Immature natural killer cell (primary cell): Measurements from ENCODE around the gene CSMD2. TPM values are rescaled to one million over a fixed set of nuclear protein-coding genes. Genes with fewer than 3 reads are reported as not detected.

Source experiments
- DNase-seq, 3 donors: peaks; one replicate each; pipeline ENCODE4 v3.0.0; 2022; ENCODE audit warnings: mixed read lengths in 1 of 3
- H3K27ac Mint-ChIP-seq, 6 donors: one replicate each; pipeline ENCODE4 v1.8.0; 2020; ENCODE audit warnings: mixed read lengths in 6 of 6, mild to moderate bottlenecking in 5 of 6, inconsistent platforms in 4 of 6, moderate library complexity in 3 of 6
- H3K27me3 Mint-ChIP-seq, 3 donors: one replicate each; pipeline ENCODE4 v1.8.0; 2020 to 2021; ENCODE audit warnings: low read depth in 3 of 3, mild to moderate bottlenecking in 3 of 3, mixed read lengths in 3 of 3, moderate library complexity in 3 of 3, inconsistent platforms in 1 of 3
- H3K36me3 Mint-ChIP-seq, 3 donors: one replicate each; pipeline ENCODE4 v1.8.0; 2020; ENCODE audit warnings: mixed read lengths in 3 of 3, inconsistent platforms in 2 of 3, mild to moderate bottlenecking in 2 of 3
- H3K4me1 Mint-ChIP-seq, 2 donors: one replicate each; pipeline ENCODE4 v1.8.0; 2020; ENCODE audit warnings: inconsistent platforms in 2 of 2, mild to moderate bottlenecking in 2 of 2, mixed read lengths in 2 of 2, moderate library complexity in 1 of 2
- H3K4me3 Mint-ChIP-seq, 5 donors: one replicate each; pipeline ENCODE4 v1.8.0; 2020; ENCODE audit warnings: mild to moderate bottlenecking in 5 of 5, mixed read lengths in 5 of 5, inconsistent platforms in 3 of 5, moderate library complexity in 3 of 5
- H3K9me3 Mint-ChIP-seq, 6 donors: one replicate each; pipeline ENCODE4 v1.8.0; 2020; ENCODE audit warnings: mild to moderate bottlenecking in 6 of 6, mixed read lengths in 6 of 6, inconsistent platforms in 4 of 6, moderate library complexity in 3 of 6
- polyA plus RNA-seq, 3 donors: library from polyadenylated mRNA; unstranded; fragments of 300-500 nt; fragmentation: Illumina TruSeq; gene quantifications; one replicate each; pipeline ENCODE4 v1.2.3, GENCODE V29; 2021

Gene CSMD2
- polyA plus RNA-seq, 3 donors from 2014 or later = not detected

GRCh38 chr1:33692206-33693188, 472.5 kb downstream of the CSMD2 start:
- H3K4me1 Mint-ChIP-seq = no peaks in the 10 kb centered on the region
- no peak overlapping the region for H3K4me3 Mint-ChIP-seq
- no peaks in the 10 kb centered on the region for H3K36me3 Mint-ChIP-seq
- no peak overlapping the region for H3K27ac Mint-ChIP-seq
- H3K27me3 Mint-ChIP-seq = peaks cover 0 to 5% (median 5%) of the 10 kb centered on the region in 3 donors
- DNase-seq = no peak
- H3K9me3 Mint-ChIP-seq = peaks cover 0 to 2% (median 0%) of the 10 kb centered on the region in 6 donors

GRCh38 chr1:33687000-33687399, 478.0 kb downstream of the CSMD2 start:
- no peak overlapping the region for H3K4me3 Mint-ChIP-seq
- H3K27me3 Mint-ChIP-seq = peaks cover 2 to 9% (median 4%) of the 10 kb centered on the region in 3 donors
- H3K27ac Mint-ChIP-seq = no peak overlapping the region
- no peaks in the 10 kb centered on the region for H3K9me3 Mint-ChIP-seq
- H3K4me1 Mint-ChIP-seq = no peaks in the 10 kb centered on the region
- DNase-seq = no peak
- no peaks in the 10 kb centered on the region for H3K36me3 Mint-ChIP-seq

DNA sequence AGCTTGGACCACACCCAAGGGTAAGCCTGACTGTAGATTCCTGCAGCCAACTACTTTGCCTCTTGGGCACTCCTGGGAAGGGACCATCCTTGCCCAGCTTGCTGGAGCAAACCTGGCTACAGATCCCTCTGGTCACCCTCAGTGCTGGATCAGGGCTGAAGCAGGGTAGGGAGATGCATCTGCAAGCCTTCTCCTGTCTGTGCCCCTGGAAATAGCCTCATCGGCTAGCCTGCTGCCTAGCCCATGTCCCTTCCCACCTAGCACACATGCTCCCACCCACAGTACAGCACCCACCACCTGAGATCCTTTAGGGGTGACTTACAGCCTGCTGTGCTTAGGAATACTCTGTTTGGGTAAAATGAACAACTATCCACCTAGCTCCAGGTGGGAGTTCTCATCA, 478.5 kb downstream of the CSMD2 start:
- H3K36me3 Mint-ChIP-seq = no peaks in the 10 kb centered on the region
- H3K27ac Mint-ChIP-seq = no peak overlapping the region
- peaks cover 2 to 9% (median 4%) of the 10 kb centered on the region in 3 donors for H3K27me3 Mint-ChIP-seq
- DNase-seq = no peak
- H3K9me3 Mint-ChIP-seq = no peaks in the 10 kb centered on the region
- H3K4me3 Mint-ChIP-seq = no peak overlapping the region
- H3K4me1 Mint-ChIP-seq = no peaks in the 10 kb centered on the region

DNA sequence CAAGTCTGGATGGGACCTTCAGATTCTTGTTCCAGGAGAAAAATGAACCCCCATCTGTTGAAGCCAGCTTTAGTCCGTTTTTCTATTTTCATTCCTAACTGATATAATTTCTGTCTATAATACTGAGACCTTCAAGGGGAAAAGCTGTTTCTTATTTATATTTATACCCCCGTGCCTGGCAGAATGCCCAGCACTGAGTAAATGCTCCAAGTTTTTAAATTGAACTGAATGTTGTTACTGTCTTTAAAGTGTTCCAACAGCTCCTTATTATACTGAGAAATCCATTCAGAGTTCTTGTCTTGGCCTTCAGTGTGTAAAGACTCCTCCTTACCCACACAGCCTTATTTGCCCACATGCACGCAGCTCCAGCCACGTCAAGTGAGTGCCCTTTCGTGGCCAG, 479.8 kb downstream of the CSMD2 start:
- no peak for DNase-seq
- Mint-ChIP-seq H3K9me3 (peaks cover 0 to 2% (median 0%) of the 10 kb centered on the region in 6 donors), H3K4me1 (no peaks in the 10 kb centered on the region), H3K4me3 (no peak overlapping the region), H3K36me3 (no peaks in the 10 kb centered on the region), H3K27me3 (peaks cover under 1 to 7% (median 4%) of the 10 kb centered on the region in 3 donors), H3K27ac (no peak overlapping the region)

DNA sequence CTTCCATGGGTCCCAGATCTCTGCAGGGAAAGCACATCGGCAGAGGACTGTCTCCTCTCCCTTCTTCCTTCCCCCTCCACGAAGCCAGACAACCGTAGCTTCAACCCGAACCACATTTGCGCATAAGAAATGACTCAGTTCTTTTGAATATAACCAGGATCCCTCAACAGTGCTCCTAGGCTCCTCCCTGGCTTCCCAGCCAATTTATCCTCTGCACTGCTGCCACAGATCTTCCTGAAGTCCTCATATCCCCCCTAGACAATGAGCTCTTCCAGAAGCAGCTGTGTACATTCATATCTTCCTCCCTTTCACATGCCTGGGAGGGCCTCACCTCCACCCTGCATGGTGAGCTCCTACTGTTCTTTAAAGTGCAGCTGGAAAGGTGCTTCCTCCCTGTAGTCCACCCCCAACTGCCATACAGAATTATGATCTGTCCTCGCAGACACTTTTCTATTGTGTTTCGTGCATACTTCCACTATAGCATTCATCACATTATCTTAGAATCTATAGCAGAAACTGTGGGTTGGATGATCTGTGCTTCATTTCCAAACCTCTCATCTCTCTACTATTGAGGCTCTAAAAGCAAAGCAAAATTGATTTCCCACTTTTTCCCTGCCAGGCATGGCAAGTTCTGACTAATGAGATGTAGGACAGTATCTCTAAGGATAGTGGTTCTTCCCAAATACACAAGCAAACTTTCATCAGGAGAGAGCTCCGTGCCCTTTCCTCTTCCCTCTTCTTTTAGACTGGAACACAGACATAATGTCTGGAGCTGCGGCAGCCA, 480.4 kb downstream of the CSMD2 start:
- DNase-seq = no peak
- Mint-ChIP-seq H3K9me3 (peaks cover 0 to 2% (median 0%) of the 10 kb centered on the region in 6 donors), H3K4me3 (no peak overlapping the region), H3K27me3 (peaks cover 2 to 9% (median 4%) of the 10 kb centered on the region in 3 donors), H3K27ac (no peak overlapping the region), H3K36me3 (no peaks in the 10 kb centered on the region), H3K4me1 (no peaks in the 10 kb centered on the region)

- Mint-ChIP-seq H3K9me3 (peaks cover 0 to 2% (median 0%) of the 10 kb centered on the region in 6 donors), H3K4me3 (no peak overlapping the region), H3K27me3 (peaks cover 2 to 9% (median 4%) of the 10 kb centered on the region in 3 donors), H3K4me1 (no peaks in the 10 kb centered on the region), H3K27ac (no peak overlapping the region), H3K36me3 (no peaks in the 10 kb centered on the region)
- DNase-seq = no peak
These were observed 481.1 kb downstream of the CSMD2 start for GRCh38 chr1:33683913-33684312.

- no peaks in the 10 kb centered on the region for H3K4me1 Mint-ChIP-seq
- H3K36me3 Mint-ChIP-seq = no peaks in the 10 kb centered on the region
- H3K4me3 Mint-ChIP-seq = no peak overlapping the region
- no peak for DNase-seq
- H3K27ac Mint-ChIP-seq = no peak overlapping the region
- peaks cover 2 to 9% (median 4%) of the 10 kb centered on the region in 3 donors for H3K27me3 Mint-ChIP-seq
- H3K9me3 Mint-ChIP-seq = peaks cover 0 to 2% (median 0%) of the 10 kb centered on the region in 6 donors
These were observed 482.7 kb downstream of the CSMD2 start for GRCh38 chr1:33682371-33682770.

GRCh38 chr1:33680281-33680840, 484.7 kb downstream of the CSMD2 start:
- Mint-ChIP-seq H3K4me3 (no peak overlapping the region), H3K9me3 (peaks cover 0 to 4% (median 0%) of the 10 kb centered on the region in 6 donors), H3K4me1 (no peaks in the 10 kb centered on the region), H3K27ac (no peak overlapping the region), H3K36me3 (no peaks in the 10 kb centered on the region), H3K27me3 (peaks cover under 1 to 9% (median 2%) of the 10 kb centered on the region in 3 donors)
- no peak for DNase-seq

GRCh38 chr1:33670567-33670966, 494.5 kb downstream of the CSMD2 start:
- Mint-ChIP-seq H3K9me3 (no peaks in the 10 kb centered on the region), H3K36me3 (no peaks in the 10 kb centered on the region), H3K27ac (no peak overlapping the region), H3K27me3 (peaks cover 0 to 11% (median 4%) of the 10 kb centered on the region in 3 donors), H3K4me3 (no peak overlapping the region), H3K4me1 (no peaks in the 10 kb centered on the region)
- DNase-seq = no peak

DNA sequence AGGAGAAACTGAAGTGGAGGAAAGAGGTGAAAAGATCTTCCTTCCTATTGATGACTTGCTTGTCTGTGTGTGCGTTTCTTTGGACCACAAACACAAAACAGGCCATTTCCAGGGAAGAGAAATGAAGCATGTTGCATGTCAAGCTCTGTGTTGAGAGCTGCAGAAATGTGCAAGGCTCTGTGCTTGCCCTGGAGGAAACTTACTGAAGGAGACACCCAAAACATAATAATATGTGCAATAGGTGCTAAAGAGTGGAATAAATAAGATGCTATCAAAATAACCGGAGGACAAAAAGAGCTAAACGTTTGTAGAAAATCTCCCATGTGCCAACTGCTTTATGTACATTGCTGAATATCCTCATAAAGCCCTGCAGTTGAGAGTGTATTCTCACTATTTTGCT, 496.3 kb downstream of the CSMD2 start:
- Mint-ChIP-seq H3K27me3 (peaks cover 0 to 11% (median 3%) of the 10 kb centered on the region in 3 donors), H3K4me3 (no peak overlapping the region), H3K4me1 (no peaks in the 10 kb centered on the region), H3K36me3 (no peaks in the 10 kb centered on the region), H3K9me3 (no peaks in the 10 kb centered on the region), H3K27ac (no peak overlapping the region)
- no peak for DNase-seq

- Mint-ChIP-seq H3K4me3 (no peak overlapping the region), H3K27ac (no peak overlapping the region), H3K36me3 (no peaks in the 10 kb centered on the region), H3K9me3 (no peaks in the 10 kb centered on the region), H3K27me3 (peaks cover 2 to 9% (median 3%) of the 10 kb centered on the region in 3 donors), H3K4me1 (no peaks in the 10 kb centered on the region)
- DNase-seq = no peak
These were observed 497.4 kb downstream of the CSMD2 start for GRCh38 chr1:33667386-33668282.

- Mint-ChIP-seq H3K36me3 (no peaks in the 10 kb centered on the region), H3K4me3 (no peak overlapping the region), H3K27ac (no peak overlapping the region), H3K9me3 (no peaks in the 10 kb centered on the region), H3K27me3 (peaks cover 2 to 8% (median 3%) of the 10 kb centered on the region in 3 donors), H3K4me1 (no peaks in the 10 kb centered on the region)
- no peak for DNase-seq
These were observed 498.4 kb downstream of the CSMD2 start for GRCh38 chr1:33666616-33667015.
